ENCODE measurements around the gene SELENOV. TPM values are rescaled to one million over a fixed set of nuclear protein-coding genes. Genes with fewer than 3 reads are reported as not detected.

The SELENOV gene
- total RNA-seq, 1 donor, result not detected

DNA sequence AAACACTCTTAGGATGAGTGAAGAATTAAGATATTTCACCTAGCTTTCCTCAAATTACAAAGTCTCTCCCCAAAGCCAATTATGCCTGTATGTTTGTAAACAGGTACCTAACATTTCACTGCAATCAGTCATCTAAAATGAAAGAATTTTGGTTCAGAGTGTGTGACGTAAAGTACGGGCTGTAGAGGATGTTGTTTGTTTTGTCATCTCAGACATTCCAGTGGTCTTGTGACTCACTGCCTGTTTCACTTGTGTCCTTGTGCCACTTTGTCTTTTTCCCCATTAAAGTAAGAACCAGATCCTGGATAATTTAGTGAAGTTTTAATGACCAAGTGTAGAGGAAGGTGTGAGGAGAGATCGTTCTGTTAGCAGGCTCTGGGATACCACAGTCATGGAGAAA, 53.7 kb downstream of the SELENOV start:
- no peak for DNase-seq (ENCODE audit: insufficient read length, low spot score, missing footprints)
- H4K20me1 ChIP-seq (ENCODE audit: insufficient read depth, low read length), result no peaks in the 10 kb centered on the region
- no peak overlapping the region for H3K4me3 ChIP-seq (ENCODE audit: insufficient read depth, low read length)
- H3K79me2 ChIP-seq (ENCODE audit: insufficient read depth, low read length), result no peaks in the 10 kb centered on the region
- H3K36me3 ChIP-seq (ENCODE audit: insufficient read depth, low read length), result no peaks in the 10 kb centered on the region
- no peaks in the 10 kb centered on the region for H3K9me3 ChIP-seq (ENCODE audit: low read depth, low read length)
- no peaks in the 10 kb centered on the region for H3K4me1 ChIP-seq (ENCODE audit: insufficient read depth, low read length)
- TF ChIP-seq, protein P1, sequence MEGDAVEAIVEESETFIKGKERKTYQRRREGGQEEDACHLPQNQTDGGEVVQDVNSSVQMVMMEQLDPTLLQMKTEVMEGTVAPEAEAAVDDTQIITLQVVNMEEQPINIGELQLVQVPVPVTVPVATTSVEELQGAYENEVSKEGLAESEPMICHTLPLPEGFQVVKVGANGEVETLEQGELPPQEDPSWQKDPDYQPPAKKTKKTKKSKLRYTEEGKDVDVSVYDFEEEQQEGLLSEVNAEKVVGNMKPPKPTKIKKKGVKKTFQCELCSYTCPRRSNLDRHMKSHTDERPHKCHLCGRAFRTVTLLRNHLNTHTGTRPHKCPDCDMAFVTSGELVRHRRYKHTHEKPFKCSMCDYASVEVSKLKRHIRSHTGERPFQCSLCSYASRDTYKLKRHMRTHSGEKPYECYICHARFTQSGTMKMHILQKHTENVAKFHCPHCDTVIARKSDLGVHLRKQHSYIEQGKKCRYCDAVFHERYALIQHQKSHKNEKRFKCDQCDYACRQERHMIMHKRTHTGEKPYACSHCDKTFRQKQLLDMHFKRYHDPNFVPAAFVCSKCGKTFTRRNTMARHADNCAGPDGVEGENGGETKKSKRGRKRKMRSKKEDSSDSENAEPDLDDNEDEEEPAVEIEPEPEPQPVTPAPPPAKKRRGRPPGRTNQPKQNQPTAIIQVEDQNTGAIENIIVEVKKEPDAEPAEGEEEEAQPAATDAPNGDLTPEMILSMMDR (IDR thresholded peaks at IDR 0.05; ENCODE audit: extremely low read depth, low read depth, low read length), result no peak
- no peak overlapping the region for H3K27ac ChIP-seq (ENCODE audit: low read depth, low read length)
- no peaks in the 10 kb centered on the region for H3K27me3 ChIP-seq (ENCODE audit: insufficient read depth, low read length)
- no peak overlapping the region for H3K4me2 ChIP-seq (ENCODE audit: insufficient read depth, low read length)
- H2AFZ ChIP-seq (ENCODE audit: low read length), result no peak overlapping the region

Other genes with a start within 250 kb of the SELENOV start
- gene IFNL2, start 246.7 kb upstream of the SELENOV start, total RNA-seq, result not detected in 2 replicates
- not detected in 2 replicates for gene IFNL1, start 218.7 kb upstream of the SELENOV start, total RNA-seq
- gene LRFN1, start 194.3 kb upstream of the SELENOV start, total RNA-seq, result under 0.01 and 0.36 TPM in 2 replicates
- gene GMFG, start 179.1 kb upstream of the SELENOV start, total RNA-seq, result 0.36 and 2.7 TPM in 2 replicates
- 85.0 and 85.5 TPM in 2 replicates for gene SAMD4B, start 172.7 kb upstream of the SELENOV start, total RNA-seq
- gene PAF1, start 124.0 kb upstream of the SELENOV start, total RNA-seq, result 29.3 and 29.8 TPM in 2 replicates
- gene MED29, start 123.8 kb upstream of the SELENOV start, total RNA-seq, result 19.9 and 23.0 TPM in 2 replicates
- gene ZFP36, start 108.3 kb upstream of the SELENOV start, total RNA-seq, result 6.2 and 6.5 TPM in 2 replicates
- 21.4 and 21.5 TPM in 2 replicates for gene PLEKHG2, start 102.5 kb upstream of the SELENOV start, total RNA-seq
- 44.9 and 56.0 TPM in 2 replicates for gene RPS16, start 79.2 kb upstream of the SELENOV start, total RNA-seq
- 71.9 and 91.2 TPM in 2 replicates for gene SUPT5H, start 69.6 kb upstream of the SELENOV start, total RNA-seq
- 29.8 and 36.9 TPM in 2 replicates for gene TIMM50, start 34.3 kb upstream of the SELENOV start, total RNA-seq
- under 0.01 TPM in 1 of 2 replicates, not detected in the other for gene DLL3, start 16.2 kb upstream of the SELENOV start, total RNA-seq
- gene EID2B, start 17.7 kb downstream of the SELENOV start, total RNA-seq, result 4.7 and 5.1 TPM in 2 replicates
- gene EID2, start 25.0 kb downstream of the SELENOV start, total RNA-seq, result 8.3 TPM in 2 replicates
- gene LGALS13, start 87.4 kb downstream of the SELENOV start, total RNA-seq, result not detected in 2 replicates
- not detected in 2 replicates for gene LGALS16, start 140.8 kb downstream of the SELENOV start, total RNA-seq
- not detected in 2 replicates for gene LGALS14, start 189.3 kb downstream of the SELENOV start, total RNA-seq
- gene CLC, start 222.9 kb downstream of the SELENOV start, total RNA-seq, result not detected in 2 replicates